ENCODE measurements around the gene PTPN22.
"Not testable (repeated sequence)": the region's sequence is repeated elsewhere in the genome, so short reads cannot be mapped to it uniquely, and the experiment has no call there.

PTPN22 gene

GRCh38 chr1:113886417-113887401, 15.2 kb upstream of the PTPN22 start:
- no peak for DNase-seq

DNA sequence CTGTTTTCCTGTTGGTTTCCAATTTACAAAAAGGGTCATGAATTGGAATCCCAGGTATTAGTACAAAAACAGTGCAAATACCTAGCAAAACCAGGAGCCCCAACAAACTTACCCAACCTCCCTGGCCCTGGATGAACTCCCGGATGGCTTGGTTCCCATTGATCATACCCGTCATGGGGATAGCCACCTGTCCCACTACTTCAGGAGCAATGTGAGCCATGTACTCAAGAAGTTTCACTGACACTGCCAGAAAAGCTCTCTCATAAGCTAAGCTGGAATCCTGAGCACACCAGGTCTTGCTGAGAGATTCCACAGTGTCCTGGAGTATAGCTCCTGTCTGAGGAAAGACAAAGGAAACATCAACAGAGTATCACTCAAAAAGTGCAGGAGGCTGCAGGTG, 10.1 kb upstream of the PTPN22 start:
- no peak for DNase-seq

GRCh38 chr1:113879739-113880038, 8.2 kb upstream of the PTPN22 start:
- no peak for DNase-seq

GRCh38 chr1:113876176-113876575, 4.7 kb upstream of the PTPN22 start:
- DNase-seq, result no peak

GRCh38 chr1:113875714-113876113, 4.2 kb upstream of the PTPN22 start:
- no peak for DNase-seq

DNA sequence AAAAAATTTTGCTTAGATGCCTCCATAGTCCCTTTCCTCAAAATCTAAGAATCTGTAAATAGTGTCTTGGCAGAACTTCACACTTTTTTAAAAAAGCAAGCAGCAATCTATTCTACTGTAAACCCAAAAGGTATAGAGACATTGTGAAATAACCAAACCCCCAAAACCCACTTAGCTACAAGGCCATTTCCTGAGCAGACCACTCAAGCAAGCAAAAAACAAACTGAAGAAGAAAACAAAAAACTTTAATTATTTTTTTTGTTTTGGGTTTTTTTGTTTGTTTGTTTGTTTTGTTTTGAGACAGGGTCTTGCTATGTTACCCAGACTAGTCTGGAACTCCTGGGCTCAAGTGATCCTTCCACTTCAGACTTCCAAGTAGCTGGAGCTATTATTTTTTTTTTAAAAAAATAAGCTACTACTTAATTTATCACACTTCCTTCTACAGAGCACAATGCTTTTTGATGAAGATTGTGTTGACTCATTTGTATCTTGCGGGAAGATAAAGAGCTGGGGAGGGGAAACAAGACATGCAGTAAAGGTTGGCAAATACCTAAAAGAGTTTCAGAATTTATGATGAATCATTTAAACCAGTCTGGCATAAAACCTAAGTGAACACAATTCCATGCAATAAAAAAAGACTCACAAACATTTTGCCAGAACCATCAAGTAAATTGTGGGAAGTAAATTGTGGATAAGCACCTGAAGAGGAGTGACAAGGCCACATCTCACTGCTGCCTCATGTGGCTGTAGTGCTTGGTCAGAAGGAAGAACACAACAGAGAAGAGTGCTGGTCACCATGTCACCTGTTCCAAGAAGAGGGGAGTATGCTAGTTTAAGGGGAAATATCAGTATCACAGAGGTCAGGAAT, 2.7 kb upstream of the PTPN22 start:
- no peak for DNase-seq

- DNase-seq, result no peak
These were observed 865 bp upstream of the PTPN22 start for GRCh38 chr1:113872219-113872935.

GRCh38 chr1:113870778-113871177, 734 bp downstream of the PTPN22 start:
- no peak for DNase-seq

DNA sequence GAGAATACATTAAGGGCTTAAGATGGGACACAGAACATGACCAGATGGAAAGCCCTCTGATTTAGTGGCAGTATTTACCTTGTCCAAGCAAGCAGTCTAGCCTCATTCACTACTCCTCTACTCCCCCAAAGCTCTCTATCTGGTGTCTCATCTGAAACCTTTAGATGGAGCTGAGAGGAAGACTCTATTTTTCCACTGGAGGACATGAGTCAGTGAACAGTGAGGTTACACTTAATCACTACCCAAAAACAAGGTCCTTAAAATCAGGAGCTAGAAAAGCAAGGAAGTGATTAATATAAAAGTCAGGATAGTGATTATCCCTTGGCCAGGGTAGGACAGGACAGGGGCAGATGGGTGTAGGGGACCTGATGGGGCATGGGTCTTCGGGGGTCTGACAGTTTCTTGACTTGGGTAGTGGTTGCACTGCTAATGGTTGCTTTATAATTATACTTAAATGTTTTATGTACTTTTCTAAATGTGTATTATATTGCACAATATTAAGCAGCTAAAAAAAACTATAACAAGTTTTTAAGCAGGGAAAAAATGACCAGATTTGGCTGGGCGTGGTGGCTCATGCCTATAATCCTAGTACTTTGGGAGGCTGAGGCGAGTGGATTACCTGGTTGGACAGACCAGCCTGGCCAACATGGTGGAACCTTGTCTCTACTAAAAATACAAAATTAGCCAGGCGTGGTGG, 3.0 kb downstream of the PTPN22 start:
- DNase-seq, result no peak

DNA sequence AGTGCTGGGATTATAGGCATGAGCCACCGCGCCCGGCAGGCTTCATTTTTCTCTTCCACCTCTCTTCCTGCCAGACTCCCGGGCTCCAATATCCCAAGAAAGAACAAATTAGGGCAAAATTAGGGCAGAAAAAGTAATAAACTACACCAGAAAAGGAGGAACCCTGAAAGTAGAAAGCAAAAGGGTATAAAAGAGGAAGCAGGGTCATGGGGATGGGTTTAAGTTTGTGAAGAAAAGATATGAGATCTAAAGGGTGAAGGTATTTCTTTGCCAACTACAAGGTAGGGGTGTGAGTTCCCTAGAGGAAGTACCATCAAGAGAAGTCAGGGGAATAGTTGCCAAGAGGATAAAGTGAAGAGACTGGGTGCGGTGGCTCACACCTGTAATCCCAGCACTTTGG, 9.9 kb downstream of the PTPN22 start:
- DNase-seq, result no peak

- no peak for DNase-seq
These were observed 10.6 kb downstream of the PTPN22 start for GRCh38 chr1:113860891-113861290.

GRCh38 chr1:113859478-113860175, 11.9 kb downstream of the PTPN22 start:
- no peak for DNase-seq

DNA sequence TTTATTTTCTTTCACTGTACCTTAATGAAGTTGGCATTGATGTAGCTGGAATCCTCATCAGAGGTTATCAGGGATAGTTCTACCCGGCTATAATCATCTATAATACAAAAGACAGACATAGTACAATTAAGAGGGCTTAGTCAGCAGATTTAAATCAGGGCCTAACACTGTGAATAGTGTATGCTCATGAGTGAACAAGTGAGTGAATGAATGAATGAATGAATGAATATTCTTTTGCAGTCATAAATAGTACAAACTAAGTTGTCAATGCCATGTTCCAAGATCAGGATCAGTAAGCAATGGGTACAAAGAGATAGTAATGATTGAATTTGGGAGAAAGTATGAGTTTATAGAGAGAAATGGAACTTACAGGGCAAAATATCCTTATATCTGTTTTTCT, 12.5 kb downstream of the PTPN22 start:
- DNase-seq, result no peak

GRCh38 chr1:113858418-113858817, 13.1 kb downstream of the PTPN22 start:
- DNase-seq, result no peak

GRCh38 chr1:113857776-113858175, 13.7 kb downstream of the PTPN22 start:
- no peak for DNase-seq

DNA sequence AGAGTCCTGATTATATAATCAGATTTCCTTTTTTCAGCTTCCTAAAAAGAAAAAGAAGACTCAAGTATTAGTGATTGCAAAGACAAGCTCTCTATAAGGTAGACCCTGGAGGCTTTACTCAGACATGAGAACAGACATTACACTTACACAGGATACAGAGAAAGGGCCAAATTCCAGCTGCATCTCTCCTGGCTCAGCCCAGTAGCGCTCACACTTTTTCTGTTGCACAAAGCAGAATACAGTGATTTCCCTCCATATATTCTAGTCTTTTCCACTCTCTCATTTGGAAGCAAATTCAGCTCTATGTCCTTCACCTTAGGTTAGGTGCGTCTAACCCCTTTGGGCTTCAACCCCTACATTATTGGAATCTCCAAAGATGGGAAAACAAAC, 15.1 kb downstream of the PTPN22 start:
- no peak for DNase-seq

DNA sequence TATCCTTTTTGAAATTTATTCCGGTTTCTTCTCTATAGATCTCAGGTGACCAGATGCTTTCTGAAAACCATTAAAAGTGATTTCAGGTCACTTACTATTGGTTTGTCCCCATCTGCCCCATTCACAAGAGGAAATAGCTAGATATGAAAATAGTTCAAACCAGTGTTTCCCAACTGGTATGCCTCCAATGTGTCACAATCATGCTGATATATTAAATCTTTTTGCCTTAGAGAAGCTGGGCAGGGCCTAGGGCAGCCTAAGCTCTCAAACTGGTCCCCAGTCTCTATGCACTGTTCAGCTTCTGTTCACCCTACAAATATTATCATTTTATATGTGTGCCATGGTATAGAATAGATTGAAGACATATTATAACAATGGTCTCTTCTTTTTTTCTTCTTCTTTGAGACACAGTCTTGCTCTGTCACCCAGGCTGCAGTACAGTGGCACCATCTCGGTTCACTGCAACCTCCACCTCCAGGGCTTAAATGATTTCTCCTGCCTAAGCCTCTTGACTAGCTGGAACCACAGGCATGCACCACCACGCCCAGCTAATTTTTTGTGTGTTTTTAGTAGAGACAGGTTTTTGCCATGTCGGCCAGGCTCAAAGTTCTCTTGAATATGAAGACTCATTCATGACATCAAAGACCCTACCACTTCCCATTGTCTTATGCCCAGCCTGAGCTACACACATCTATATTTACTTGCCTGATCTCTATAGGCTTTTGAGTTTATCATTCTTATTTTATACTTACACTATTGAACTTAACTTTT, 15.7 kb downstream of the PTPN22 start:
- DNase-seq, result no peak

GRCh38 chr1:113854234-113854633, 17.3 kb downstream of the PTPN22 start:
- DNase-seq, result no peak

GRCh38 chr1:113852694-113853093, 18.8 kb downstream of the PTPN22 start:
- DNase-seq, result not testable (repeated sequence)

DNA sequence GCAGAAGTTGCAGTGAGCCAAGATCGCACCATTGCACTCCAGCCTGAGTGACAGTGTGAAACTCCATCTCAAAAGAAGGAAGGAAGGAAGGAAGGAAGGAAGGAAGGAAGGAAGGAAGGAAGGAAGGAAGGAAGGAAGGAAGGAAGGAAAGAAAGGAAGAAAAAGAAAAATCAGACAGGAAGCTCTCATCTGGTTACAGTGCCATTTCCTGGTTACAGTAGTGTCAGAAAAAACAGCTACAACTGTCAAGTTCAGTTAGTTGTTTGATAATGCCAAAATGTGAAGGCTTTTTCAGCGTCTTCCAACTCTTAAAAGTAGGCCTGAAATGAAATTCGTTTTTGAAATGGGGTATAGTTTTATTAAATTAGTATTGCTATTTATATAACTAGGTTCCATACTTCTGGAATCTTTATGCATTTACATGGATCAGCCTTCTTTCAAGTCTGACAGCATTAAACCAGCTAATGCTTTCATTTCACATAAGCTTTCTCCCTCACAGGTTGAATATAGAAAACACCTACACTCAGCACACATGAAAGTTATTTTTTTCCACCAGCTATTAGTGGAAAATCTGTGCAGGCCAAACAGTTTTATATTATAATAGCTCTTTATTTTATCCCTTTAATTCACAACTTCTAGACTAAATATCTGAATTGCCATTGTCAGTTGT, 21.2 kb downstream of the PTPN22 start:
- DNase-seq, result no peak

GRCh38 chr1:113849072-113849471, 22.4 kb downstream of the PTPN22 start:
- no peak for DNase-seq
